ENCODE measurements around the gene NLK. TPM values are rescaled to one million over a fixed set of nuclear protein-coding genes. Genes with fewer than 3 reads are reported as not detected.
"Not testable (repeated sequence)": the region's sequence is repeated elsewhere in the genome, so short reads cannot be mapped to it uniquely, and the experiment has no call there.

The NLK gene
- total and polyA plus RNA-seq, 2 of the 4 experiments (the other 2 are of a cell fraction): 15.3 to 23.3 TPM

- Histone ChIP-seq H2AFZ (replicated peaks; ENCODE audit: low read length, poor library complexity) (no peak overlapping the region), H3K27ac (ENCODE audit: insufficient read depth, low read length) (no peak overlapping the region), H4K91ac (ENCODE audit: insufficient read depth, low read depth, low read length) (no peak overlapping the region), H2AK9ac (replicated peaks; ENCODE audit: low read depth, low read length, poor library complexity) (no peak overlapping the region), H3K9me1 (ENCODE audit: insufficient read depth, low read length) (peaks cover 4% of the 10 kb centered on the region), H3K36me3 (ENCODE audit: control insufficient read depth, insufficient read depth, low read length) (no peaks in the 10 kb centered on the region), H3K27me3 (ENCODE audit: control insufficient read depth, insufficient read depth, low read length) (no peaks in the 10 kb centered on the region), H4K8ac (ENCODE audit: low read depth in 2 of 2, low read length in 2 of 2) (no peak overlapping the region), H3K23ac (ENCODE audit: low read depth, low read length) (no peak overlapping the region), H2BK5ac (ENCODE audit: low read depth, low read length, poor library complexity, severe bottlenecking) (no peak overlapping the region), H3K56ac (ENCODE audit: extremely low read depth, insufficient read depth, low read length) (no peak overlapping the region), H2BK20ac (ENCODE audit: low read depth, low read length) (no peak overlapping the region), H3K79me1 (ENCODE audit: low read depth in 1 of 2, low read length in 2 of 2) (no peaks in the 10 kb centered on the region), H3K4me3 (ENCODE audit: insufficient read depth, low read depth, low read length) (no peak overlapping the region), H2AK5ac (ENCODE audit: low read depth, low read length) (no peak overlapping the region), H4K20me1 (ENCODE audit: insufficient read depth, low read length) (no peaks in the 10 kb centered on the region), H3K4ac (ENCODE audit: low read depth, low read length) (no peak overlapping the region), H2BK15ac (ENCODE audit: low read depth, low read length) (no peak overlapping the region), H3K9ac (ENCODE audit: low read depth, low read length) (no peak overlapping the region), H3K4me2 (ENCODE audit: low read depth, low read length) (no peak overlapping the region), H4K5ac (ENCODE audit: low read depth, low read length) (no peak overlapping the region), H2BK120ac (ENCODE audit: low read depth, low read length) (no peak overlapping the region), H3K4me1 (ENCODE audit: control insufficient read depth, insufficient read depth, low read length) (no peaks in the 10 kb centered on the region), H3K18ac (ENCODE audit: low read depth, low read length) (no peak overlapping the region), H3K9me3 (ENCODE audit: control insufficient read depth, insufficient read depth, low read length) (peaks cover 4% of the 10 kb centered on the region; the same call in 1 of the 2 replicates), H3K14ac (replicated peaks; ENCODE audit: low read depth, low read length) (no peak overlapping the region)
- dilution Hi-C loops (cut with HindIII; ENCODE audit: low sequenced_read_pairs, unreplicated experiment): no loop called here
- ChIA-PET POLR2A (ENCODE audit: unreplicated experiment) (no interaction called here), CTCF (no interaction called here)
- WGBS, 2 experiments (ENCODE audit: extremely low coverage in 2 of 2, insufficient read length in 1 of 2): no CpG with 5 or more reads among the region's 7 CpGs
- DNase-seq: no peak
- no peak for ATAC-seq (ENCODE audit: low read depth)
- TF ChIP-seq USF2 (IDR thresholded peaks at IDR 0.05; ENCODE audit: low read depth, low read length) (no peak), POLR2A (IDR thresholded peaks at IDR 0.05; ENCODE audit: low read depth, low read length) (no peak)
- intact Hi-C loops (cut with micrococcal nuclease): no loop called here
- no TSS peak for BruUV-seq (replicated peaks)
- in situ Hi-C loops (cut with MboI; ENCODE audit: low sequenced_read_pairs): no loop called here
Observed at GRCh38 chr17:28211811-28212210, 169.3 kb downstream of the NLK start.

- CTCF ChIA-PET; H4K91ac ChIP-seq (ENCODE audit: insufficient read depth, low read depth, low read length); dilution Hi-C loops (cut with HindIII; ENCODE audit: low sequenced_read_pairs, unreplicated experiment): not testable (repeated sequence)
Observed at GRCh38 chr17:28213578-28213977, 171.1 kb downstream of the NLK start.

More at GRCh38 chr17:28213578-28213977, 171.1 kb downstream of the NLK start:
- H3K4me3 ChIP-seq (ENCODE audit: insufficient read depth, low read depth, low read length); H3K14ac ChIP-seq (replicated peaks; ENCODE audit: low read depth, low read length); H4K8ac ChIP-seq (ENCODE audit: low read depth in 2 of 2, low read length in 2 of 2); H3K27me3 ChIP-seq (ENCODE audit: control insufficient read depth, insufficient read depth, low read length); H3K4ac ChIP-seq (ENCODE audit: low read depth, low read length); H2AK9ac ChIP-seq (replicated peaks; ENCODE audit: low read depth, low read length, poor library complexity); H3K56ac ChIP-seq (ENCODE audit: extremely low read depth, insufficient read depth, low read length); H2AK5ac ChIP-seq (ENCODE audit: low read depth, low read length); BruUV-seq (replicated peaks); H3K27ac ChIP-seq (ENCODE audit: insufficient read depth, low read length); H3K36me3 ChIP-seq (ENCODE audit: control insufficient read depth, insufficient read depth, low read length); H3K9me1 ChIP-seq (ENCODE audit: insufficient read depth, low read length); POLR2A ChIA-PET (ENCODE audit: unreplicated experiment); H3K18ac ChIP-seq (ENCODE audit: low read depth, low read length); H2BK15ac ChIP-seq (ENCODE audit: low read depth, low read length); H3K4me1 ChIP-seq (ENCODE audit: control insufficient read depth, insufficient read depth, low read length); intact Hi-C loops (cut with micrococcal nuclease); H2BK120ac ChIP-seq (ENCODE audit: low read depth, low read length); ATAC-seq (ENCODE audit: low read depth); H3K4me2 ChIP-seq (ENCODE audit: low read depth, low read length); DNase-seq; H3K9me3 ChIP-seq (ENCODE audit: control insufficient read depth, insufficient read depth, low read length); H3K79me1 ChIP-seq (ENCODE audit: low read depth in 1 of 2, low read length in 2 of 2); H2BK5ac ChIP-seq (ENCODE audit: low read depth, low read length, poor library complexity, severe bottlenecking); H3K9ac ChIP-seq (ENCODE audit: low read depth, low read length); H4K5ac ChIP-seq (ENCODE audit: low read depth, low read length); in situ Hi-C loops (cut with MboI; ENCODE audit: low sequenced_read_pairs); H2BK20ac ChIP-seq (ENCODE audit: low read depth, low read length); H3K23ac ChIP-seq (ENCODE audit: low read depth, low read length); H2AFZ ChIP-seq (replicated peaks; ENCODE audit: low read length, poor library complexity); H4K20me1 ChIP-seq (ENCODE audit: insufficient read depth, low read length): not testable (repeated sequence)
- no CpG with 5 or more reads among the region's 2 CpGs for WGBS, 2 experiments (ENCODE audit: extremely low coverage in 2 of 2, insufficient read length in 1 of 2)

Measured in IMR-90 (cell line).